Smooth muscle cell (in vitro differentiated cells): ENCODE measurements around the gene FOXB2. TPM values are rescaled to one million over a fixed set of nuclear protein-coding genes. Genes with fewer than 3 reads are reported as not detected.

Source experiments
- DNase-seq: peaks from one replicate; lab custom pipeline; 2025; ENCODE audit not compliant: unreplicated experiment; lab: John Stamatoyannopoulos, UW
- H2AFZ ChIP-seq: fragments of 200-600 bp; sonication (generic); 2 replicates; pipeline ENCODE4 v1.6.0; 2016; ENCODE audit warnings: antibody characterized with exemption, low read depth, mild to moderate bottlenecking
- H3F3A ChIP-seq: fragments of 200-600 bp; sonication (generic); 2 replicates; pipeline ENCODE4 v1.6.0; 2017; ENCODE audit warnings: antibody characterized with exemption, low read depth
- H3K27ac ChIP-seq: fragments of 200-600 bp; sonication (generic); 2 replicates; pipeline ENCODE4 v1.5.1; 2016; ENCODE audit warnings: low read depth, mild to moderate bottlenecking
- H3K27me3 ChIP-seq: fragments of 200-600 bp; sonication (generic); 2 replicates; pipeline ENCODE4 v1.6.1; 2016; ENCODE audit warnings: low read depth, mild to moderate bottlenecking
- H3K36me3 ChIP-seq: fragments of 200-600 bp; sonication (generic); 2 replicates; pipeline ENCODE4 v1.5.1; 2016; ENCODE audit warnings: low read depth
- H3K4me1 ChIP-seq: fragments of 200-600 bp; sonication (generic); 2 replicates; pipeline ENCODE4 v1.5.1; 2016; ENCODE audit warnings: low read depth
- H3K4me2 ChIP-seq: fragments of 200-600 bp; sonication (generic); 2 replicates; pipeline ENCODE4 v1.6.0; 2016; ENCODE audit warnings: mild to moderate bottlenecking
- H3K4me3 ChIP-seq: fragments of 200-600 bp; sonication (generic); 2 replicates; pipeline ENCODE4 v1.5.1; 2016; ENCODE audit warnings: mild to moderate bottlenecking
- H3K79me2 ChIP-seq: fragments of 200-600 bp; sonication (generic); 2 replicates; pipeline ENCODE4 v1.6.0; 2016; ENCODE audit warnings: low read depth, mild to moderate bottlenecking
- H3K9ac ChIP-seq: fragments of 200-600 bp; sonication (generic); 2 replicates; pipeline ENCODE4 v1.6.0; 2016; ENCODE audit warnings: low read depth
- H3K9me3 ChIP-seq: fragments of 200-600 bp; sonication (generic); replicated peaks from 2 replicates; pipeline ENCODE4 v1.5.1; 2016; ENCODE audit warnings: low read depth
- H4K20me1 ChIP-seq: fragments of 200-600 bp; sonication (generic); 2 replicates; pipeline ENCODE4 v1.6.0; 2016; ENCODE audit warnings: low read depth
- CTCF ChIP-seq: fragments of 200-600 bp; sonication (generic); IDR thresholded peaks from 2 replicates; pipeline ENCODE4 v1.5.1; 2017; ENCODE audit warnings: borderline replicate concordance, mild to moderate bottlenecking, antibody characterized with exemption; ENCODE audit not compliant: insufficient read depth, poor library complexity, severe bottlenecking
- WGBS: methylation state at CpG from one replicate; pipeline ENCODE4 v1.1.7; 2016; ENCODE audit warnings: low lambda C conversion rate; 5-methylcytosine and 5-hydroxymethylcytosine counted together
- polyA plus RNA-seq: library from polyadenylated mRNA; unstranded; fragments of >200 nt; fragmentation: Nextera tagmentation; extraction: Ambion mirVana; gene quantifications from 2 replicates; pipeline ENCODE4 v1.2.1, GENCODE V29; 2016
- total RNA-seq: library from RNA; depleted of rRNA; stranded (reverse); fragments of >200 nt; gene quantifications from 2 replicates; pipeline ENCODE4 v1.2.3, GENCODE V29; 2014

FOXB2 gene
- total and polyA plus RNA-seq, 2 experiments from 2014 or later = not detected

GRCh38 chr9:77016526-77017504 lies 2.6 kb upstream of the FOXB2 start:
- no peaks in the 10 kb centered on the region for H3K36me3 ChIP-seq
- H3K27ac ChIP-seq = no peak overlapping the region
- TF ChIP-seq CTCF = no peak
- no peak overlapping the region for H3K9ac ChIP-seq
- H3K9me3 ChIP-seq = no peaks in the 10 kb centered on the region
- no peak overlapping the region for H3K4me3 ChIP-seq
- peaks cover 100% of the 10 kb centered on the region for H3K27me3 ChIP-seq
- no peak for DNase-seq
- H4K20me1 ChIP-seq = no peaks in the 10 kb centered on the region
- WGBS = 5% methylated on average over 47 of the region's 47 CpGs
- no peaks in the 10 kb centered on the region for H3F3A ChIP-seq
- peak overlapping the region; percentile 48 for H3K4me2 ChIP-seq
- no peaks in the 10 kb centered on the region for H3K79me2 ChIP-seq
- peaks cover 47% of the 10 kb centered on the region for H3K4me1 ChIP-seq
- no peak overlapping the region for H2AFZ ChIP-seq

GRCh38 chr9:77017505-77017894 lies 2.0 kb upstream of the FOXB2 start:
- no peak for DNase-seq
- H3K9me3 ChIP-seq = no peaks in the 10 kb centered on the region
- H3F3A ChIP-seq = no peaks in the 10 kb centered on the region
- H3K4me3 ChIP-seq = no peak overlapping the region
- 9% methylated on average over 5 of the region's 5 CpGs for WGBS
- no peaks in the 10 kb centered on the region for H4K20me1 ChIP-seq
- no peak overlapping the region for H3K27ac ChIP-seq
- no peak overlapping the region for H3K9ac ChIP-seq
- H3K4me2 ChIP-seq = no peak overlapping the region
- H3K27me3 ChIP-seq = peaks cover 100% of the 10 kb centered on the region
- no peak overlapping the region for H2AFZ ChIP-seq
- no peaks in the 10 kb centered on the region for H3K36me3 ChIP-seq
- no peaks in the 10 kb centered on the region for H3K79me2 ChIP-seq
- peaks cover 48% of the 10 kb centered on the region for H3K4me1 ChIP-seq
- no peak for TF ChIP-seq CTCF

- Histone ChIP-seq H3K79me2 (no peaks in the 10 kb centered on the region), H3F3A (no peaks in the 10 kb centered on the region), H3K27me3 (peaks cover 100% of the 10 kb centered on the region), H3K4me1 (peaks cover 44% of the 10 kb centered on the region), H3K4me3 (peak overlapping the region; percentile 16), H3K27ac (no peak overlapping the region), H2AFZ (no peak overlapping the region), H3K4me2 (peak overlapping the region; percentile 73), H4K20me1 (no peaks in the 10 kb centered on the region), H3K36me3 (no peaks in the 10 kb centered on the region), H3K9ac (no peak overlapping the region), H3K9me3 (no peaks in the 10 kb centered on the region)
- no peak for DNase-seq
- WGBS = 2% methylated on average over 60 of the region's 64 CpGs
- TF ChIP-seq CTCF = no peak
Measured at GRCh38 chr9:77018058-77018968, 1.1 kb upstream of the FOXB2 start.
